Measurements from ENCODE around the gene PCDH1. TPM values are rescaled to one million over a fixed set of nuclear protein-coding genes. Genes with fewer than 3 reads are reported as not detected.
"Not testable (repeated sequence)": the region's sequence is repeated elsewhere in the genome, so short reads cannot be mapped to it uniquely, and the experiment has no call there.

Gene PCDH1
- total RNA-seq, 1 donor from 2014 or later, result 43.8 TPM

GRCh38 chr5:141902015-141902814 lies 24.0 kb upstream of the PCDH1 start:
- DNase-seq (ENCODE audit: low spot score), result no peak

- DNase-seq (ENCODE audit: low spot score), result no peak
Measured at GRCh38 chr5:141898448-141899049, 20.3 kb upstream of the PCDH1 start.

- DNase-seq (ENCODE audit: low spot score), result no peak
Measured at GRCh38 chr5:141897425-141897824, 19.2 kb upstream of the PCDH1 start.

GRCh38 chr5:141890429-141890828 lies 12.2 kb upstream of the PCDH1 start:
- DNase-seq (ENCODE audit: low spot score), result not testable (repeated sequence)

GRCh38 chr5:141889282-141889871 lies 11.2 kb upstream of the PCDH1 start:
- no peak for DNase-seq (ENCODE audit: low spot score)

- no peak for DNase-seq (ENCODE audit: low spot score)
Measured at GRCh38 chr5:141883892-141884318, 5.7 kb upstream of the PCDH1 start.

GRCh38 chr5:141883184-141883891 lies 5.1 kb upstream of the PCDH1 start:
- DNase-seq (ENCODE audit: low spot score), result peak; percentile 90

GRCh38 chr5:141882594-141883183 lies 4.5 kb upstream of the PCDH1 start:
- peak; percentile 75 for DNase-seq (ENCODE audit: low spot score)

- DNase-seq (ENCODE audit: low spot score), result peak; percentile 68
Measured at GRCh38 chr5:141881886-141882285, 3.7 kb upstream of the PCDH1 start.

DNA sequence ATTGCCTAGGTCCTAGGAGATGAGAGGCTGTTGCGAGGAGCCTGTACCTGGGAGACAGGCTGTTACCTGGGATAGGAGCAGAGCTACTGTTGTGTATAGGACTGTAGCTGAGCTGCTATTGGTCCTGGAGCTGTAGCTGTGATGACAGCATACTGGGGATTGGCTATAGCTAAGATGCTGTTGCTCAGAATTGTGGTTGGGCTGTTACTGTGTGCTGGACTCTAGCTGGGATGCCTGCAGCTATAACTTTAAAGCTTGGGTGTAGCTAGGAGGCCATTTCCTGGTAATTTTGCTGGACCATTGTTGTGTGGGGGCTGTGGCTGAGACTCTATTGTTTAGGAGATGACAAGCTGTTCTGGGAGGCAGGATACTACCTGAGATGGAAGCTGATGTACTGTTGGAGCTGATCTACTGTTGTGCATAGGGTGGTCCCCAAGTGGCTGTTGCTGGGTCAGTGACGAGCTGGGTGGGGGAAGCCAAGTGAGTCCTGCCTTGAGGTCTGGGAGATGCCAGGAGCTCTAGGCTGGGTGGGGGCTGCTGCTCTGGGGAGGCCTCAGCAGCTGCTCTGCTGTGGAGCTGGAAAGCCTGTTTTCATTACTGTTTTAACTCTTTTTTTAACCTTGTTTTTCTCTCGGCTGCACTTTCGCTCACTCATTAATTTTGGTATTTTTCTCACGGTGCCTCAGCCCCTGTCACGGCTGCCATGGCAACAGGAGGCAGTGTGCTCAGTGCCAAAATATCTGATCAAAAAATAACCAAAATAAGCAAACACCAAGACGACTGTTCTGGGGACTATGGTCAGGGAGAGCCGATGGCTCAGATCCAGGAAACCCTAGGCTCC lies 3.0 kb upstream of the PCDH1 start:
- DNase-seq (ENCODE audit: low spot score), result peak; percentile 75

GRCh38 chr5:141879941-141880738 lies 1.9 kb upstream of the PCDH1 start:
- peak; percentile 73 for DNase-seq (ENCODE audit: low spot score)

DNA sequence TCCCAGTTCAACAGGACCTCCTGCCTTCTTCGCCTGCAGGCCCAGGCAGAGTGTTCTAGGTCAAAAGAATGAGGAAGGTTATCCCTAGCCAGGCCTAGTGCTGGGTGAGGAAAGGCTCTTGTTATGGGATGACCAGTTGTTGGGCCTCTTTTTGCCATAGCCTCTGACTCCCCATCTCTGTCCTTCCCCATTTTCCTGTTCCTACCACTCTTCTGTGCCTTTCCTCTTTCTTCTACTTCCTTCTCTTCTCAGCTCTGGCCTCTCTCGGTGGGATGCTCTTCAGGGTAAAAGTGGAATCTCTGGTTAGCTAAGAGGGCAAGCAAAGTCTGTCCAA lies 1.2 kb upstream of the PCDH1 start:
- DNase-seq (ENCODE audit: low spot score), result no peak

DNA sequence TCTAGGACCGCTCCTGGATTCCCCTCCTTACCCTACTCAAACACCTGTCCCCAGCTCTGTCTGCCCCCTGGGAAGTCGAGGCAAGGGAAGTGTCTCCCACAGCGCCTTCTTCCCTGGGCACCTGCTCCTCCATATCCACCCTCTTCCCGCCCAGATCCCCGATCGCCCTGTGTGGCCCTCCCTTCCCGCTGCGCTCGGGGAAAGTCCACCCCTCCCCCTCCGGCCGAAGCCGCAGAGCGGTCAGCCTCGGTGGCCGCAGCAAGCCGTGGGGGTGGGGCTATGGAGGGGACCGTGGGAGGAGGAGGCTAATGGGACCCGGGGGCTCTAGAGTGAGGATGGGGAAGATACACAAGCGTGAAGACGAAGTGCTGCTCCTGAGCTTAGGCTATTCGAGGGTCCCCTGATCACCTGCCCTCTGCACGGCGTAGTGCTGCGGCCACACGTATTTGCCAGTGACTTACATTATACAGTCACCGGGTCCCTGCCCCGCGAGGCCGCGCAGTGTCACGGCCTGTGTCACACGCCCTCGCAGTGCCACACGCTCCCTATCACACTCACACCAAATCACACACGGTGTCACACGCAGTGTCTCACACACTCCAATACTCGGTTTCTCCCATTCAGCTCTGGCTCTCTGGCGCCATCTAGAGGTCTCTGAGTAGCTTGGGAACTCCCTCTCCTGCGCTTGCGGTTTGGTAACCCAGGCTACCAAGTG lies 658 bp upstream of the PCDH1 start:
- peak; percentile 92 for DNase-seq (ENCODE audit: low spot score)

GRCh38 chr5:141877356-141878185 lies 639 bp downstream of the PCDH1 start:
- DNase-seq (ENCODE audit: low spot score), result peak; percentile 90

- peak; percentile 89 for DNase-seq (ENCODE audit: low spot score)
Measured at GRCh38 chr5:141876628-141877355, 1.4 kb downstream of the PCDH1 start.

DNA sequence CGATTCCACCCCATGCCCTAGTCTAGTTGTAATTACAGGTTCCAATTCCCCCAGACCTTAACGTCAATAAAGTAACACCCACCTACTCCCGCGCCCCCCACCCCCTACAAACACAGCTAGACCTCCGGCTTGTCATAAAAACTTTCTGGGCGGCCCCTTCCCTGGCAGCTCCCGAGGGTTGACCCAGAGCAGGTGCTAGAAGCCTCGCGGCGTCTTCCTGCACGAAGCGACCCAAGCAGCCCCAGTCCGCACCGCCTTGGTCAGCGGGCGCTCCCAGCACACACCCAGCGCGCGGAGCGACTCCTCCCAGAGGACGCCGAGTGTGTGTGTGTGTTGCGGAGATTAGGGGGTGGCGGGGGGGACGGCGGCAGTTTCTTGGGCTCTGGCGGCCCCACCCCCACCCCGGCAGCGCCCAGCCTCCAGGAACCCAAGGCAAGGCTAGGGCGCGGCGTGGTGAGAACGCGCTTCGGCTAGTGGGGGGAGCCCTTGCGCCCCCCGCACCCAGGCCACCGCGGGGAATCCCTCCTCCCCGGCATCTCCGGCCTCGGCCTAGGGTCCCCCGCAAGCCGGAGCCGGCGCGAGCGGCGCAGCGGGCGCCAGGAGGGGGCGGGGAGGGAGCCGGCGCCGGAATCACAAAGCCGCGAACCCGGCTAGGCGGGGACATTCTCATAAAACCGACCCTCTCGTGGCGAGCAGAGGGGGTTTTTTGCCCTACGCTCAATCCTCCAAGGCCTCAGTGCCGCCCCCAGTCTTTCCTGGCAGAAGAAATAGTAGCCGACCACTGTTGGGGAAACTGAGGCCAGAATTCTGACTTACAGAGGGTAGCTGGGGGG lies 2.2 kb downstream of the PCDH1 start:
- DNase-seq (ENCODE audit: low spot score), result peak; percentile 89

All from mesenteric fat pad (tissue), 1 donor.